AG09319 (cell line): Measurements from ENCODE around the gene SLC22A7.

Source experiments
- DNase-seq: peaks from one replicate; pipeline ENCODE4 v3.0.0-alpha.2; 2010; ENCODE audit warnings: low read depth; ENCODE audit errors: extremely low read depth
- TF ChIP-seq, protein P1 (sequence below): IDR thresholded peaks from 2 replicates; pipeline ENCODE4 v1.5.1; 2011; ENCODE audit warnings: low read depth, mild to moderate bottlenecking, inconsistent platforms, low read length, moderate library complexity

The SLC22A7 gene

DNA sequence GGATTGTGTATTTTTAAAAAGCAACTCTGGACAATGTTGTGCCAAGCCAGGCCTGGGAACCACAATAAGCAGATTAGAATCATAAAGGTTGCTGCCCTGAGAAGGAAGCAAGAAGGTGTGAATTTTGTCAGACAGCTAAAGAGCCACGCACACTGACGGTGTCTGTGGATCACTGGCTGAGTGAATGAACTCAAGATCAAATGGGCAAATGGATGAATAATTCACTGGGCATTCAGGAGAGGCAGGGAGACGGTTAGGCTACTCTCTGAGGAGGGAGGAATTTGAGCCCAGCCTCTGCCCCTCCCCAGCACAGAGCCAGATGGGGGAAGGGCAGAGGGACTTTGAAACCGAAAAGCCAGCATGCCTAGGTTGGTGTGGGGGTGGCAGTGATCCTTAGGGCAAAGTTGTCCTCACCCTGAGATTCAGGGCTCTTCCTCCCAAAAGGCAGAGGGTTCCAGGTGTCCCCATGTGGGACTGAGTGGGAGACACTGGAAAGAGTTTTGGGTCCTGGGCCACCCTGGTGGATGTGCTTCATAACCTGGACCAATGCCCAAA lies 19.5 kb upstream of the SLC22A7 start:
- TF ChIP-seq, protein P1, sequence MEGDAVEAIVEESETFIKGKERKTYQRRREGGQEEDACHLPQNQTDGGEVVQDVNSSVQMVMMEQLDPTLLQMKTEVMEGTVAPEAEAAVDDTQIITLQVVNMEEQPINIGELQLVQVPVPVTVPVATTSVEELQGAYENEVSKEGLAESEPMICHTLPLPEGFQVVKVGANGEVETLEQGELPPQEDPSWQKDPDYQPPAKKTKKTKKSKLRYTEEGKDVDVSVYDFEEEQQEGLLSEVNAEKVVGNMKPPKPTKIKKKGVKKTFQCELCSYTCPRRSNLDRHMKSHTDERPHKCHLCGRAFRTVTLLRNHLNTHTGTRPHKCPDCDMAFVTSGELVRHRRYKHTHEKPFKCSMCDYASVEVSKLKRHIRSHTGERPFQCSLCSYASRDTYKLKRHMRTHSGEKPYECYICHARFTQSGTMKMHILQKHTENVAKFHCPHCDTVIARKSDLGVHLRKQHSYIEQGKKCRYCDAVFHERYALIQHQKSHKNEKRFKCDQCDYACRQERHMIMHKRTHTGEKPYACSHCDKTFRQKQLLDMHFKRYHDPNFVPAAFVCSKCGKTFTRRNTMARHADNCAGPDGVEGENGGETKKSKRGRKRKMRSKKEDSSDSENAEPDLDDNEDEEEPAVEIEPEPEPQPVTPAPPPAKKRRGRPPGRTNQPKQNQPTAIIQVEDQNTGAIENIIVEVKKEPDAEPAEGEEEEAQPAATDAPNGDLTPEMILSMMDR = no peak
- no peak for DNase-seq

DNA sequence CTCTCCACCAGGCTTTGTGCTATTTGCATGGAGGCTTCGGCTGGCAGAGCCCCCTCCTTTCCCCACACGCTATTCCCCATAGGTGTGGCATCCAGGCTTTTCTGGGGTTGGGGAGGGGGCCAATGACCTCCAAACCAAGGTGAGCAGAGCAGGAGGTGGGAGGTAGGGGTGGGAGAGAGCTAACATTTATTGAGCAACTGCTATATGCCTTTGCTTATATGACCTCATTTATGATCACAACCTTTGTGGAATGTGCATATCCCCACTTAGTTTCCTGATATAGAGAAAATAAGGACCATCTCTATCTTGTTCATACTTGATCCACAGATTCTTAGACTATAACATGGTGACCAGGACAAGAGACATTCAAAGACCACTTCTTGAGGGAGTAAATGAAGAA lies 17.8 kb upstream of the SLC22A7 start:
- TF ChIP-seq, protein P1 = no peak
- DNase-seq = no peak

DNA sequence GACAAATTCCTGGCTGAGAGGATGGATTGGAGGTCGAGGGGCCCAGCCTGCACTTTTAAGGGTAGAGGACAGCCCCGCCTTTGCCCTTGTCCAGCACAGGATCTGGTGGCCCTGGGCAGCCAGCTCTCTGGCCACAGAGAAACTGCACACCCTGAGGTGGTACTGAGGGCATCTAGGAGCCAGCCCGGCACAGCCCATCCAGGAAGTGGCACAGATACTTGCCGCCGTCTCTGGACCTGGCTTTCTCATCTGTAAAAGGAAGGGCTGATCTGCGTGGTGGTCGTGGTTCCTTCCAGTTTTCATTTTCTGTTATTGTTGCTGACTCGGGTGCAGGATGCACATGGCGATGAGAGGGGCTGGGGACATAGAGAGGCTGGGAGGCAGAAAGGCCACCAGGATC lies 16.0 kb upstream of the SLC22A7 start:
- TF ChIP-seq, protein P1 = no peak

DNA sequence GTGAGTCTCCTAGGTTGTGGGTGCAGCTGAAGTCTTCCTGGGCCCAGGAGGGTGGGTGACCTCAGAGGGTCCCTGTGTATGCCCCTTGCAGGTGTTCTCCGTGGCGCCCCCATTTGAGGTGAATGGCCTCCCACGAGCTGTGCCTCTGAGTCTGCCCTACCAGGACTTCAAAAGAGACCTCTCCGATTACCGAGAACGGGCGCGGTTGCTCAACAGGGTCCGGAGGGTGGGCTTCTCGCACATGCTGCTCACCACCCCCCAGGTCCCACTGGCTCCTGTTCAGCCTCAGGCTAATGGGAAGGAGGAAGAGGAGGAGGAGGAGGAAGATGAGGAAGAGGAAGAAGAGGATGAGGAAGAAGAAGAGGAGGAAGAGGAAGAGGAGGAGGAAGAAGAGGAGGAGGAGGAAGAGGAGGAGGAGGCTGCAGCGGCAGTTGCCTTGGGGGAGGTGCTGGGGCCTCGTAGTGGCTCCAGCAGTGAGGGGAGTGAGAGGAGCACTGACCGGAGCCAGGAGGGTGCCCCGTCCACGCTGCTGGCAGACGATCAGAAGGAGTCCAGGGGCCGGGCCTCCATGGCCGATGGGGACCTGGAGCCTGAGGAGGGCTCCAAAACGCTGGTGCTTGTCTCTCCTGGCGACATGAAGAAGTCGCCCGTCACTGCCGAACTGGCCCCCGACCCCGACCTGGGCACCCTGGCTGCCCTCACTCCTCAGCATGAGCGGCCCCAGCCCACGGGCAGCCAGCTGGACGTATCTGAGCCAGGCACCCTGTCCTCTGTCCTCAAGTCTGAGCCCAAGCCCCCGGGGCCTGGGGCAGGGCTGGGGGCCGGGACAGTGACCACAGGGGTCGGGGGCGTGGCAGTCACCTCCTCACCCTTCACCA lies 15.2 kb upstream of the SLC22A7 start:
- DNase-seq = no peak

More for the DNA sequence above, 16.0 kb upstream of the SLC22A7 start:
- no peak for DNase-seq

DNA sequence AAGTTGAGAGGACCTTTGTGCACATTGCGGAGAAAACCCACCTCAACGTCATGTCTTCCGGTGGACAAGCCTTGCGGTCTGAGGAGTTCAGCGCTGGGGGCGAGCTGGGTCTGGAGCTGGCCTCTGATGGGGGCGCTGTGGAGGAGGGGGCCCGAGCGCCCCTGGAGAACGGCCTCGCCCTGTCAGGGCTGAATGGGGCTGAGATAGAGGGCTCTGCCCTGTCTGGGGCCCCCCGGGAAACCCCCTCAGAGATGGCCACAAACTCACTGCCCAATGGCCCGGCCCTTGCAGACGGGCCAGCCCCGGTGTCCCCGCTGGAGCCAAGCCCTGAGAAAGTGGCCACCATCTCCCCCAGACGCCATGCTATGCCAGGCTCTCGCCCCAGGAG lies 14.6 kb upstream of the SLC22A7 start:
- TF ChIP-seq, protein P1 = no peak
- DNase-seq = no peak

More for the DNA sequence above, 15.2 kb upstream of the SLC22A7 start:
- TF ChIP-seq, protein P1 = no peak

DNA sequence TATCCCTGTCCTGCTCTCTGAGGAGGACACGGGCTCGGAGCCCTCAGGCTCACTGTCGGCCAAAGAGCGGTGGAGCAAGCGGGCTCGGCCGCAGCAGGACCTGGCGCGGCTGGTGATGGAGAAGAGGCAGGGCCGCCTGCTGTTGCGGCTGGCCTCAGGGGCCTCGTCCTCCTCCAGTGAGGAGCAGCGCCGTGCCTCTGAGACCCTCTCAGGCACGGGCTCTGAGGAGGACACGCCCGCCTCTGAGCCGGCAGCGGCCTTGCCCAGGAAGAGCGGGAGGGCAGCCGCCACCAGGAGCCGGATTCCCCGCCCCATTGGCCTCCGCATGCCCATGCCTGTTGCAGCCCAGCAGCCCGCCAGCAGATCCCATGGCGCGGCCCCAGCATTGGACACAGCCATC lies 14.2 kb upstream of the SLC22A7 start:
- TF ChIP-seq, protein P1 = no peak
- DNase-seq = no peak

DNA sequence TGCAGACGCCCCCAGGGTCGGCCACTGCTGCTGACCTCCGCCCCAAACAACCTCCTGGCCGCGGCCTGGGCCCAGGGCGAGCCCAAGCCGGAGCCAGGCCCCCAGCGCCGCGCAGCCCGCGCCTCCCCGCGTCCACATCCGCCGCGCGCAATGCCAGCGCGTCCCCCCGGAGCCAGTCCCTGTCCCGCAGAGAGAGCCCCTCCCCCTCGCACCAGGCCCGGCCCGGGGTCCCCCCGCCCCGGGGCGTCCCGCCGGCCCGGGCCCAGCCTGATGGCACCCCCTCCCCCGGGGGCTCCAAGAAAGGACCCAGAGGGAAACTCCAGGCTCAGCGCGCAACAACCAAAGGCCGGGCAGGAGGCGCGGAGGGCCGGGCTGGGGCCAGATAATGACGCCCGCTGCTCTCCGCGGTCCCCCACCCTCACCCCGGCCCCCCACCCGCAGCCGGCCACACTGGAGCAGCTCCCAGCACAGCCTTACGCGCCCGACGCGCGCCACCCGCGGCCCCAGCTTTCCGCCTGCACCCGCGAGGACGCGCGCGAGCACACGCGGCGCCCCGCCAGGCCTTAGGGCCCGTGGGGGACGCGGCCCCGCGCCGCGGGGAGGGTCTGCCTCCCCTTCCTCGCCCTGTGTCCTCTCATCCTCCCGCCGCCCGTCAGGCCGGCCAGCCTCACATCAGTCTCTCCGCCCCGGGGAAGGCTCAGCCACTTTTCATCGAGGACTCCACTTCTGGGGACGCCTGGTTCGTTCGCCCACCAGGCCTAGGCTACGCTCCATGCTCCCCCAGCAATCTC lies 12.9 kb upstream of the SLC22A7 start:
- DNase-seq = no peak
- TF ChIP-seq, protein P1 = no peak
